DMS 273 treated with DMSO at 0.1 percent for 48 hours (cell line): ENCODE results near the gene CRIP1.

Experiments
- DNase-seq: peaks from one replicate; lab custom pipeline; 2025; lab: John Stamatoyannopoulos, UW

The CRIP1 gene

DNA sequence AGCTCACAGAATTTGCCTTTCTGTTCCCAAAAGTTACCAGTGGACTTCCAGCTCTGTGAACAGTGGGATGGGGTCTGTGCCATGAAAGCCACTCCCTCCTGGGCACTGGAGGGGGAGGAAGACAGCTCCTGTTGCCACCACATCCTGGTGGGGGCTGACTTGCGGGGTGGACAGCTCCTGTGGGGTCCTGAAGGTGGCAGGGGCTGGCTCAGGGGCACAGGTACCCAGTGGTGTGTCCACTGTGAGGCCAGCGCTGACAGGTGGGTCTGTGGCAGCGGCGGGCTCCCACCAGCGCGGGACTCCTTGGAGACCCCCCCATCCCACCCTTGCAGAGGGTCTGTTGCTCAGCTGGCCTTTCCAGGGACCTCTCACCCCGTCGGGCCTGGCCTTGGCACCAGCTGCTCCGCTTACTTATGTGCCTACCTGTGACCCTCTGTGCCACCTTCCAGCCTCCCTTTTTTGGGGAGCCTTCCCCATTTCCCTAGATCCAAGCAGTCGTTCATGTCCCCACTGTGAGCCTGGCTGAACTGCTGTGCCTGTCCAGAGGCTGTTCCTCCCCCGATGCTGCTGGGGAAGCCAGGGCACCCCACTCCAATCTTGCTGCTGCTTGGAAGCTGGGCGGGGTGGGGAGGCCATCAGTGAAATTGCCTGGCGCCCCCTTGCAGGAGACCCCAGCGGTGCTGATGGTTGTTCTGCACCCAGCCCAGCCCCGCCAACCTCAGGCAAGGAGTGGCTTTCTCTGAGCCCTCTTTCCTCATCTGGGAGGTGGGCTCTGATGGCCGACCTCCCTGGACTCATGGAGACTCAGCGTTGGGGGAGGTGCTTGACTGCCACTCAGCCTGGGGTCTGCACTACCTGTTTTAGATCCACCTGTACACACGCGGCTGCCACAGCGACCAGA lies 6.5 kb downstream of the CRIP1 start:
- no peak for DNase-seq

DNA sequence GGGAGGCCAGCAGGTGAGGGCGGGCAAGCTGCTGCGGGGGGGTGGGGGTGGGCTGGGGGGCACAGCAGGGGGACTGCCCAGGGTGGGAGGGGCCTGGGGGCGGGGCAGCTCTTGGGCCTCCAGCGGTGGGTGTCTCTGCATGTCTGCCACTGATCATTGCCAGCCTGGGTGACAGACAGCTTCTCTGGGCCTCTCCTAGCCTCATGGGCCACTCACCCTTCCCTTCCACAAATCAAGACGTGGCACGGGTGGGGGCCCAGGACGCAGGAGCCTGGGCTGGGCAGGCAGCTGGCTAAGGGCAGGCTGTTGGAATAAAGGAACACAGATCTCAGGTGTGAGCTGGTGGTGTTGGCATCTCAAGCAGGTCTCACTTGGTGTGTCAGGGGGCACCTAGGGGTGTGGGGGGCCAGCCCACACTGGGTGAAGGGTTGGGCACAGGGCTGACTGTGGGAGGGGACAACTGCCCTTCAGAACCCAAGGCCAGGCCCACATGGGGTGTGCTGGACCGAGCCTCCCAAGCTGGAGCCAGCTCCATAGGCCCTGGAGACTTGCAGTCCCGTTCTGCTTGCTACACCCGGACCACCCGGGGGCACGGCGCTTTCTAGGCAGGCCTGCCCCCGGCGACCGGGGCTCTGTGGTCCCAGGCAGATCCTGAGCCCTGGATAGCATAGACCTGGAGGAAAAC lies 7.4 kb downstream of the CRIP1 start:
- no peak for DNase-seq

DNA sequence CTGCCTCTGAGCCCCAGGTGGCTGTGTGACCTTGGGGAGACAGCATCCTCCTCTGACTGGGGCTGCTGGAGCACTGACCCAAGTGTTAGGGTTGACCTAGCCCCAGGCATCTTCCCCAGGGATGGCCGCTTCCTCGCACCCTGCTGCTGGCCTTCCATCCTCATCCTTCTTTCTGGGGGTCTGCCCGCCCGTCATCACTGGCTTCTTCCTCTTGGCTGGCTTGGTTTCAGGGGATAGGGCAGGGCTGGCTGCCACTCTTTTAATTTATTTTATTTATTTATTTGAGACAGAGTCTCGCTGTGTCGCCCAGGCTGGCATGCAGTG lies 7.9 kb downstream of the CRIP1 start:
- DNase-seq: no peak

DNA sequence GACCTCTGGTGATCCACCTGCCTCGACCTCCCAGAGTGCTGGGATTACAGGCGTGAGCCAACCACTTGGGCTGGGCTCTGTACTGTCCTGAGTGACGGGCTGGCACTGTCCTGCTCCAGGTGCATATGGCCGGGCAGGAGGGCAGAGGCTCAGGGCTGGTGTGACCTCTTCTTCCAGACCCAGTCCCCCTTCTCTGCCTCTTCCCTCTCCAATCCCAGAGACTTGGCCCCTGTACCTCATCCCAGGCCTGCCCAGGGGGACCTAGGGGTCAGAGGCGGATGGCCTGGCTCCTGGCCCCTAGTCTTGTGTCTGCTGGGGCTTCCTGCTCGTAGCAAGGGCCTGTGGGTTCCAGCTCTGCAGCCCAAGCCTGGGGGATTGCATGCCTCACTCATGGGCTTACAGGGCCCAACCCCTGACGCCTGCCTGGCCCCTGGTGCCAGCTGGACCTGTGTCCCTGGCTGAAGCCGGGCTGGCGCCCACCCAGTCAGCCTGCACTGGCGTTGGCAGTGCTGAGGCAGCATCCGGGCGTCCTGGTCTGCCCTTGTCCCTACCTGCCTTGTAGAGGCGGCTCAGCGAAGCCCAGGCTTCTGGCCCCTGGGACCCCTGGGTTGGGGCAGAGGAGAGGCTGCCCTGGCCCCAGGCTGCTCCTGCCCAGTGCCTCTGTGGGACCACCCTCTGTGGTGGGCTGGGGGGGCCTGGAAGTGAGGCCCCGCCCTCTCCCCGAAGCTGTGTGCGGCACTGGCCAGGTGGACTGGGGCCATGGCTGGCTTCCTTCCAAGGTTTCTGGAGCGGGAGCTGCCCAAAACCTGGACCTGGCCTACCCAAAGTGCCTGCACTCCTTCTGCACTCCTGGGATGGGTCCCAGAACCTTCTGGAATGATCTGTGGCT lies 8.7 kb downstream of the CRIP1 start:
- DNase-seq: no peak

DNA sequence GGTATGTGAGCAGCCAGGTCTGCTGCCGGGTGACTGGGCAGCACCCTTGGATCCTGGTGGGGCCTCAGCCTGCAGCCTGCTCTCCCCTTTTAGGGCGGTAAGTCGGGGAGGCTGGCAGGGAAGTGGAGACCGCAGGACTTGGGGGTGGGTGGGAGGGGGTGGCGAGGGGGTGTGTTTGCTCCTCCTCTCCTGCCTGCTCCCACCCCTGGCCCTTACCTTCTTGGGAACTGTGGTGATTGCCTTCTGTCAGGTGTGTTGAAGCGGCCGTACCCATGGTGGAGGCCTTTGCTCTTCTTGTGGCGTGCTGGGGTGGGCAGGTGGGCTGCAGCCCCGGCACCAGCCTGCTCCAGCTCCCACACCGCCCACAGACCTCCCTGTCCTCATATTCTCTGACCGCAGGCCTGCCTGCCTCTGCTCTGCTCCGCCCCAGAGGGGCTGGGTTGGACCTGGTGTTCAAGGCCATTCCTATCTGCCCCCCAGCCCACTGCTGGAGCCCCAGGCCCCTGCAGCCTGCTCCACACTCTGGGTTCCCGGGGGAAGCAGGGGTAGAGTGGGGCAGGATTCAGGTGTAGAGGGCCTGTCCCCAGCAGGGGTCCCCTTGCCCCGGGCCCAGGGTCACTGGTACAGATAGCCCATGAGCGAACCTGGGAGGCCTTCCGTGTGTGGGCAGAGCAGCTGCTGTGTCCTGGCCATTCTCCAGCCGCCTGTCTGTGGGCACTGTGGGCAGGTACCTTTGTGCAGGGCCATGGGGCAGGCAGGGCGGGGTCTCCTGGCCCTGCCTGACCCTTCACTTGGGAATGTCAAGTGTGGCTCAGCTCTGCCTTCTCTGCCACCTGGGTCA lies 9.5 kb downstream of the CRIP1 start:
- DNase-seq: no peak

DNA sequence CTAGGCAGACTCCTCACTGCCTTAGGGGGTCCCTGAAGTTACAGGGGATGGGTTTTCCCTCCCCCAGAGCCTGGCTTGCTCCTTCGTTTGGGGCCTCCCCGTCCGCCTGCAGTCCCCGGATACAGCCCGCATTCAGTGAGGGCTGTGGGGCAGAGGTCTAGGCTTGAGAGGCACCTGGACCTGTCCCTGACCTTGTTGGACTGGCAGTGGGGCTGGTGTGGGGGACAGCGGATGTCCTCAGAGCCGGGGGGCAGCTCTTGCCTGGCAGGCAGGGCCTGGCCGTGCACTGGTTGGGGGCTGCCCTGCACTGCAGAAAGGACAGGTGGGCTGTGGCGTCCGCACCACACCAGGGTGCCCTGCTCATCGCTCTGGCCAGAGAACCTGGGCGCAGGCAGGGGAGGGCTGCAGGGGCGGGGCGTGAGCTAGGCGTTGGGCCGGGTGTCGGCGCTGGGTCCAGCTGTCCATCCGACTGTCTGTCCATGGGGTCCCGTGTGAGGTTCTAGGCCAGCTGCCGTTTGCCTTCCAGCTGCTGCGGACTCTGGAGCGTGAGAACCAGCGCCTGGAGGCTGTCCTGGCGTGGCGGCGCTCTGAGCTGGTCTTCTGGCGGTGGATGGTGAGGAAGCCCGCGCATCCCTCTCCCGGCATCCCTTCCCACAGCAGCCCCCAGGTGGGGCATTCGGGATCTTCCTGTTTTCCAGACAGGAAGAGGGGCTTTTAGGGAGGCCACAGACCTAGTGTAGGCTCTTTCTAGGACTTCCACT lies 10.3 kb downstream of the CRIP1 start:
- DNase-seq: no peak

DNA sequence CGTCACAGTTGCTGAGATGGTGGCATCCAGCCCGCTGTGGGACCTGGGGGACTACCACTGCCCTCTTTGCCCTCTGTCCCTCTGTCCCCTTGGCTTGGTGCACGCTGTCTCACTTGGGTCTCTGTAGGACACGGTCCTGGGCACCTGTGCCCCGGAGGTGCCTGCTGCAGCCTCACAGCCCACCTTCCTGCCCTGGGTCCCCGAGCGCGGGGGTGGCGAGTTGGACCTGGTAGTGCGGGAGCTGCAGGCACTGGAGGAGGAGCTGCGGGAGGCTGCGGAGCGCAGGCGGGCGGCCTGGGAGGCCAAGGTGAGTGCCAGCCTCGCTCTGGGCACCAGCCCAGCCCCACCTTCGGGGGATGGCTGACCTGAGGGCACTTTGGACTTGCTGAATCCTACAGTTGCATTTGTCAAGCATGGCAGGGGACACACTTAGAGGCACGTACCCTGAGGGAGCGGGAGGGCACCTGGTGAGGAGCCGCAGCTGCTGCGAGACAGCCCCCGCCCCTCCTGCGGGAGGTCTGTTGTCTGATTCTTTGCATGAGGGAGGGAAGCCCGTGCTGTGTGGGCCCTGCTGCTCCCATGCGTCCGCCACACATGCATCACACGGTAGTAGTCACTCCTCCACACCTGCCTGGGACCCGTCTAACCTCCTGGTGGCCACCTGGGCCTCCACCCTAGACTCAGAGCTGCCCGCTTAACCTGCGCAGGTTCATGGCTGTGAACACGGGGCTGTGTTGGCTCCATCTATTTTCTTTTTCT lies 11.2 kb downstream of the CRIP1 start:
- no peak for DNase-seq

DNA sequence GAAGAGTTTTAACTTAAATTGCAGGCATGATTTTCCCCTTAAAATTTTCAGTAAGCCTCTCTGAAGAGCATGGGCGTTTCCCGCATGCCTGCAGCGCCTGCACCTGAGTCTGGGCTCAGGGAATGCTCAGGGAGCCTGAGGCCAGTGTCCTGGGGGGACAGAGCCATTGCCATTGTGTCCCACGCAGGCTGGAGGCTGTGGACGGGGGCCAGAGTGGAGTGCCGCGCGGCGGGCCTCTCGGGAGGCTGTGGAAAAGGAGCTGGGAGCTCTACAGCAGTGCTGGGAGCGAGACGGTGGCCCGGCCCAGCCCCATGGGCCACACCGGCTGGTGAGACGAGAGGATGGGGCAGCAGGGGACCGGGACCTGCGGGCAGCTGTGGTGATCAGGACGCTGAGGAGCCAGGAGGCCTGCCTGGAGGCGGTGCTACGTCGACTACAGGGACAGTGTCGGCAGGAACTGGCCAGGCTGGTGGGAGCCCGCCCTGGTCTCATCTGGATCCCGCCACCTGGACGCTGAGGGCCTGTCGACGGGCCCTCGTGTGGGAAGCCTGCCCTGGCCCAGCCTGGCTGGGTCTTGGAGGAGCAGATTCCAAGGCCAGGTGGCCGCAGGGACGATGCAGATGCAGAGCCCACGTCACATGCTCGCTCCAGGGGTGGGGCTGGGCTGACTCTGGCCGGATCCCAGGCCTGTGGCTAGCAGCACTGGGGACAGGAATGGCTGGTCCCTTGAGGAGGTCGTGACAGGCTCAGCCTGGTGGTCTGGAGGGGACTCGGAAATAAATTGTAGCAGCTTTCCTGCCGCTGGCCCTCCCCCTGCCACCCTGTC lies 12.0 kb downstream of the CRIP1 start:
- no peak for DNase-seq

DNA sequence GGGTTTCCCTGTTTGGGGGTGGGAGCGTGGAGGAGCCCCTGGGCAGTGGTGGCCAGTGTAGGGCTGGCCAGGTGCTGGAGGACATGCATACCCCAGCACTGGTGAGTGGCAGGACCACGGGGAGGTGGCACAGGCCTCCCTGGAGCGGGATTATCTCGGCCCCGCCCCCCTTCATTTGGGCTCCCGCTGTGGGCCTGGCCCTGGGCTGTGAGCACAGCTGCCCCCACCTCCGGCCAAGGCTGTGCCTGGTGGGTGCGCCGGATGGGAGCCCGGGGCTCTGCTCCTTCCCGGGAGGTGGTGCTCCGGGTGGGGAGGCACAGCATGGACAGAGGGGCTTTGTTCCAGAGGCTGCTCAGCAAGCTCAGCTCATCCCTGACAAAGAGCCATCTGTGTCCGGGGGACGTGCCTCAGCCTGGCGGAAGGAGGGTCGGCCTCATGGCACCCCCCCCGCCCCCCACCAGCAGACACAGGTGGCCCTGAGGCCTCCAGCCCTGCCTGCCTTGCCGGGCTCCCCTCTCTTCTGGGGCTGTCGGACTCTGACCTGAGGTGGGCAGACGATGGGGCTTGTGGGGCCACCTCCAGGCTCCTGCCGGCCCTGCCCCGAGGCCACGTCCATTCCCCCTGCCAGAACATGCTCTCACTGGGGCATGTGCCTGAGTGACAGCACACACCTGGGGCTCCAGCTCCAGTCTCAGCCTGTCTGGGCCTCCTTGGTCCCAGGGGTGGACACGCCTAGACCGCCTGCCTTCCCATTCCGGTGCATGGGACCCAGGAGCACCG lies 12.8 kb downstream of the CRIP1 start:
- DNase-seq: no peak

DNA sequence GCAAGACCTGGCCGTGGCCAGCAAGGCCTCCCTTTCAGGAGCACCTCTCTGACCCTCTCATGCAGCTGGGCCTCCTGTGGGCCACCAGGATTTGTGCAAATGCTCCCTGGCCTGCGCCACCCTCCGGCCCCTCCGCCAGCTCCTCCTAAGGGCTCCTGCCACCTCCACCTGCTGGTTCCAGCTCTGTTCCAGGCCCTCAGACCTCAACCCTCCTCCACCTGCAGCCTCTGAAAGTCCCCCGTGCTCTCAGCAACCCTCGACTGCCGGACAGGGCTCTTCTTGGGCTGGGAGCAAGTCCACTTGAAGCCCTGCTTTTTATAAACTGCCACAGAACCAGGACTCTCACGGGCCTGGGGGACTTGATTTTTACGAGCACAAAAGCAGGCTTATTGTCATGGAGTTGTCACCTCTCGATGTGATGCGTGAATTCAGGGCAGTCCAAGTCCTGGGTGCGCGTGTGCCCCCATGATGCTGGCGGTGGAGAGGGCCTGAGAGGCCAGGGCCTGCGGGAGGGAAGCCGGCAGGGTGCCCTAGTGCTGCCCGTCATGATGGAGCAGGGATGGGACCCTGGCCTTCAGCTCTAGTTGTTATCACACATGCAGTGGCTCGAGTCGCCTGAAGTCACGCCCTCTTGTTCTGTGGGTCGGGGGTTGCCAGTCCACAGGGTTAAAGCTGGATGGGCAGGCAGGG lies 13.5 kb downstream of the CRIP1 start:
- DNase-seq: no peak

DNA sequence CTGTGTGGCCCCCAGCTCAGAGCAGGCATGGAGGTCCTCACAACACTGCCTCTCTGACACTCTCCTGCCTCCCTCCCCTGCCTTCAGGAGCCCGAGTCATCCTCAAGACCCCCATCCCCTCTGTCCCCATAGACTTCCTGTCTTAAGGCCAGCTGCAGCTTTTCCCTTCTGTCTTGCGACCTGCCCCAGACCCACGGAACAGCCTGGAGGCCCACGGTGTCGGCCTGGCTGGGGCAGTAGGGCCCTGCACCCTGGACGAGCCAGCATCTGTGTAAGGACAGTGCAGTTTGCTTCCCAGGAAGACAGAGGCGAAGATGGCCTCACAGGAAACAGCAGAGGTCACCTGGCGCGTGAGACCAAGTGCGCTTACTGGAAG lies 14.0 kb downstream of the CRIP1 start:
- no peak for DNase-seq

DNA sequence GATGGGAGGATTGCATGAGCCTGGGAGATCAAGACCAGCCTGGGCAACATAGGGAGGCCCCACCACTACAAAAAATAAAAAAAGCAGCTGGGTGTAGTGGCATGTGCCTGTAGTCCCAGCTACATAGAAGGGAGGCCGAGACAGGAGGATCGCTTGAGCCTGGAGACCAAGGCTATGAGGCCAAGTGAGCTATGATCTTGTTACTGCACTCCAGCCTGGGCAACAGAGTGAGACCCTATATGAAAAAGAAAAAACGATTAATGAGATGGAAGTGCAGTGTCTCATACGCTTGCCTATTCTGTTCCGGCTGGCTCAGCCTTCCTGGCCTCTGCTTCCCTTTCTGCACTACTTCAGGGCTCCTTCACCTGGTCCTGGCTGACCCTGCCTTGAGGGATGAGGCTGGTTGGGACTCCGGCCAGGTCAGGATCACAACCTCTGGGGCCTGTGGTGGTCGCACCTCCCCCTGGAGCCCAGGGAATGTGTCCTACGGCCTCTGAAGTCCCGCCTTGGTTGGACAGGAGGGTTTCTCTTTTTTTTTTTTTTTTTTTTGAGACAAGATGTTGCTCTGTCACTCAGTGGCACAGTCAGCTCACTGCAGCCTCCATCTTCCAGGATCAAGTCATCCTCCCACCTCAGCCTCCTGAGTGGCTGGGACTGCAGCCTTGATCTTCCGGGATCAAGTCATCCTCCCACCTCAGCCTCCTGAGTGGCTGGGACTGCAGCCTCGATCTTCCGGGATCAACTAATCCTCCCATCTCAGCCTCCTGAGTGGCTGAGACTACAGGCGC lies 15.0 kb downstream of the CRIP1 start:
- DNase-seq: no peak

DNA sequence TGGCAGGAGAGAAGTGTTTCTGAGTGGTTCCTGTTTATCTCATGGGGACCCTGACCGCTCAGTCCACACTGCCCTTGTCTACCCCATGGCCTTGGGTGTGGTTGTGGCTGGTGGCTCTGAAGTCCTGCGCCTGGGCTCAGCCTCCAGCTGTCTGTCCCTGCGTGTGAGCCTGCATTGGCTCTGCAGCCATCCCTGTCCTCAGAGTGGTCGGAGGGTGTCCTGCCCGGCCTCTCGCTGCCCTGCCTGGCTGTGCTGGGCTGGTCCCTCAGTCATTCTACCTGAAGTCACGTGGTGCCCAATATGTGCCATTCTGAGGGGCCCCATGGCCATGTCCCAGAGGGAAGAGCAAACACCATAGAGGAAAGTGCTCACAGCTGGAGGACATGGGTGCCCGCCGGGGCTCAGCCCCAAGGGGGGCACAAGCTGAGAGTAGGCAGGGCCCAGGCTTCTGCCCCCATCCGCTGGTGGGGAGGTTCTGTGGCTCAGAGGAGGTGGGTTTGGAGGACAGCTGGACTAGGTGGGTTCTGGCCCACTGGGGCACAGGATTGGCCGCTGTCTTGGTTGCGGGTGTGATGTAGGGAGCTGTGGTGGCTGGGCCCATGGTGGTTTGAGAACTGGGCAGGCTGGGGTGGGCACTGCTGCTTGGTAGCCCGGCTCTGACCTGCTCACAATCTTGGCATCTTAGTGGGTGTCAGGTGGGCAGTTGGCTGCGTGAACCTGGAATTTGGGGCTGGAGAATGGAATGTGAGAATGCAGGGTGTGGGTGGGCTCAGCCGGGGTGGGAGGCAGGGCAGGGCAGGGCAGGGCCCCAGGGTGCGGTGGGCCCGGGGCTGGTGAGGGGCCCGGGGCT lies 16.0 kb downstream of the CRIP1 start:
- DNase-seq: no peak

DNA sequence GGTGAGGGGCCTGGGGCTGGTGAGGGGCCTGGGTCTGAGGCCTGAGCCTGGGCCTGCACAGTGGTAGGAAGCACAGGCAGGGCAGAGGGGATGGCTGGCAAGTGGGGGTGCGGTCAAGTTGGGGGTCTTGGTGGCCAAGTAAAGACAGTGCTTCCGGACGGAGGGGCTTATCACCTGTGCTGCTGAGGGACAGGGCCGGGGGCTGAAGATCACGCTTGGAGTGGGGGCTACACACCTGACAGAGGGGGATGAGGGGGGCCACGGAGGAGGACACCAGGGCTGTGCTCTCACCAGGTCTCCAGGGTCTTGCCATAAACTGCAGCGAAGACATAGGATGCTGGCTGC lies 16.6 kb downstream of the CRIP1 start:
- DNase-seq: no peak

DNA sequence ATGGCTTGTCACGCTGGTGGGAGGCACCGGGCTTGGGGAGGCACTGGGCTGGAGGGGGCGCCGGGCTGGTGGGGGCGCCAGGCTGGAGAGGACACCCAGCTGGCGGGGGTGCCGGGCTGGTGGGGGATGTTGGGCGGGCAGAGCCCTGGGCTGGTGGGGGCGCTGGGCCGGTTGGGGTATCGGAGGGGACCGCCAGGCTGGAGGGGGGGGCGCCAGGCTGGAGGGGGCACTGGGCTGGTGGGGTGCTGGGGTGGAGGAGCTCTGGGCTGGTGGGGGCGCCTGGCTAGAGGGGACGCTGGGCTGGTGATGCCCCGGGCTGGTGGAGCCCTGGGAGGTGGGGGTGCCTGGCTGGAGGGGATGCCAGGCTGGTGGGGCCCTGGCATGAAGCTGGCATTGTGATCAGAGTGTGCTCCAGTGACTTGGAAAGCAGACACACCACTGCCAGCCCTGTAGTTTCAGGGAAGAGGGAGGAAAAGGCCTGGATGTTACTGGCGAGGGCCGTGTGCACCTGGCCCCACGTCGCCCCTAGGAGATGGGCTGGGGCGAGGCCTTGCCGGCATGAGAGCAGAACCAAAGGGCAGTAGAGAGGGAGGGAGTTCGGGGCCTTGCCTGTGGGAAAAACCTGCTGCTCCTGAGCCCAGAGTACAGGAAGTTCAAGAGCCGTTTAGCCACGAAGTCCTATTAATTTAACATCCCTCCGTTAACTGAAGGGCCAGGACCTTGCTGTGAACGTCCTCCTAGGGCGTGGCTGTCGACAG lies 17.4 kb downstream of the CRIP1 start:
- no peak for DNase-seq

DNA sequence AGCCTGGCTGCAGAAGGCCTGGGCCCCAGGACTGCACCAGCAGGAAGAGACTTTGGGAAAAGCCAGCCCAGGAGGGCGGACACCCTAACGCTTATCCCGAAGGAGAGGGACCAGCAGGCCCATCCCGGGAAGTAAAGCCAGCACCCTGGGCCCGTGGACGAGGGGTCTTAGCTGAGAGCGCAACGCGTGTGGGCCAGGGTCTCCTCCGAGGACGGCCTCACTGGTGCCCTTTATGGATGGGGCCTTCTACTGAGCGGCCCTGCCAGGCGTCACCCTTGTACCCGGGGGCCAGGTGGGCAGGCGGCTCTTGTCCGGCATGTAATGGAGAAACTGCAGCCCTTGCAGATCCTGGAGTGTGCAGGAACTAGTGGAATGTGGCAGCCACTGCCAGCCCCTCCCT lies 18.4 kb downstream of the CRIP1 start:
- no peak for DNase-seq
